ENCODE results near the gene HOXA6. TPM values are rescaled to one million over a fixed set of nuclear protein-coding genes. Genes with fewer than 3 reads are reported as not detected.

HOXA6 gene
- polyA plus RNA-seq, 1 donor from 2014 or later: not detected

DNA sequence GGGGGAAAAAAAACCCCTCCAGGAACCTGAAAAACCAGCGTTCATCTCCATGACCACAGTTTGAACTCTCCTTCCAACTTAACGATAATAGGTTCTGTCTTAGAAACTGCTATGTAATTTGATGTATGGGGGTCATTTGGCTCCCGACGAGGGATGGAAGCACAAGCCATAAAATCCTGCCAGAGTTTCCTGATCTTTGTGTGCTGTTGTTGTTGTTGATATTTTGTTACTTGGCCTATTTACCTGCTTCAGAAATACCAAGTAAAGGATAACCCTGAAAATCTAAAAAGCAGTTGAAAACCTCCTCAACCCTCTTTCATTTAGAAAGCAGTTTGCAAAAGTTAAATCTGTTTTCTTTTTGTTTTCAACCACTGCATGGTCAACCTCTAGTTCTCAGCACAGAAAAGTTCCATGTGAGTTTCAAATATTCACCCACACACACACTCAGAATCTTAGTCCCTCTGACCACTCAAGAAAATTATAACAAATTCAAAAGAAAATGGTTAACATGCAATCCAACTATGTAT is 35.8 kb downstream of the HOXA6 start:
- no peak overlapping the region for H3K4me3 ChIP-seq (ENCODE audit: low read length)
- H3K9me2 ChIP-seq (ENCODE audit: insufficient read depth, low read length): no peaks in the 10 kb centered on the region
- TF ChIP-seq POLR2AphosphoS5 (IDR thresholded peaks at IDR 0.05) (no peak), TAF1 (IDR thresholded peaks at IDR 0.05; ENCODE audit: low read depth) (no peak), EZH2 (IDR thresholded peaks at IDR 0.05; ENCODE audit: borderline replicate concordance, insufficient read depth, low read length, poor library complexity, severe bottlenecking) (no peak), RAD21 (conservative IDR thresholded peaks at IDR 0.05) (no peak), MXI1 (conservative IDR thresholded peaks at IDR 0.05; ENCODE audit: poor library complexity, severe bottlenecking) (no peak), SMC3 (conservative IDR thresholded peaks at IDR 0.05; ENCODE audit: poor library complexity) (no peak), EP300 (conservative IDR thresholded peaks at IDR 0.05; ENCODE audit: poor library complexity, severe bottlenecking) (no peak)
- TF ChIP-seq, protein P1, sequence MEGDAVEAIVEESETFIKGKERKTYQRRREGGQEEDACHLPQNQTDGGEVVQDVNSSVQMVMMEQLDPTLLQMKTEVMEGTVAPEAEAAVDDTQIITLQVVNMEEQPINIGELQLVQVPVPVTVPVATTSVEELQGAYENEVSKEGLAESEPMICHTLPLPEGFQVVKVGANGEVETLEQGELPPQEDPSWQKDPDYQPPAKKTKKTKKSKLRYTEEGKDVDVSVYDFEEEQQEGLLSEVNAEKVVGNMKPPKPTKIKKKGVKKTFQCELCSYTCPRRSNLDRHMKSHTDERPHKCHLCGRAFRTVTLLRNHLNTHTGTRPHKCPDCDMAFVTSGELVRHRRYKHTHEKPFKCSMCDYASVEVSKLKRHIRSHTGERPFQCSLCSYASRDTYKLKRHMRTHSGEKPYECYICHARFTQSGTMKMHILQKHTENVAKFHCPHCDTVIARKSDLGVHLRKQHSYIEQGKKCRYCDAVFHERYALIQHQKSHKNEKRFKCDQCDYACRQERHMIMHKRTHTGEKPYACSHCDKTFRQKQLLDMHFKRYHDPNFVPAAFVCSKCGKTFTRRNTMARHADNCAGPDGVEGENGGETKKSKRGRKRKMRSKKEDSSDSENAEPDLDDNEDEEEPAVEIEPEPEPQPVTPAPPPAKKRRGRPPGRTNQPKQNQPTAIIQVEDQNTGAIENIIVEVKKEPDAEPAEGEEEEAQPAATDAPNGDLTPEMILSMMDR (IDR thresholded peaks at IDR 0.05; ENCODE audit: poor library complexity, severe bottlenecking): no peak
- TF ChIP-seq, protein P2, sequence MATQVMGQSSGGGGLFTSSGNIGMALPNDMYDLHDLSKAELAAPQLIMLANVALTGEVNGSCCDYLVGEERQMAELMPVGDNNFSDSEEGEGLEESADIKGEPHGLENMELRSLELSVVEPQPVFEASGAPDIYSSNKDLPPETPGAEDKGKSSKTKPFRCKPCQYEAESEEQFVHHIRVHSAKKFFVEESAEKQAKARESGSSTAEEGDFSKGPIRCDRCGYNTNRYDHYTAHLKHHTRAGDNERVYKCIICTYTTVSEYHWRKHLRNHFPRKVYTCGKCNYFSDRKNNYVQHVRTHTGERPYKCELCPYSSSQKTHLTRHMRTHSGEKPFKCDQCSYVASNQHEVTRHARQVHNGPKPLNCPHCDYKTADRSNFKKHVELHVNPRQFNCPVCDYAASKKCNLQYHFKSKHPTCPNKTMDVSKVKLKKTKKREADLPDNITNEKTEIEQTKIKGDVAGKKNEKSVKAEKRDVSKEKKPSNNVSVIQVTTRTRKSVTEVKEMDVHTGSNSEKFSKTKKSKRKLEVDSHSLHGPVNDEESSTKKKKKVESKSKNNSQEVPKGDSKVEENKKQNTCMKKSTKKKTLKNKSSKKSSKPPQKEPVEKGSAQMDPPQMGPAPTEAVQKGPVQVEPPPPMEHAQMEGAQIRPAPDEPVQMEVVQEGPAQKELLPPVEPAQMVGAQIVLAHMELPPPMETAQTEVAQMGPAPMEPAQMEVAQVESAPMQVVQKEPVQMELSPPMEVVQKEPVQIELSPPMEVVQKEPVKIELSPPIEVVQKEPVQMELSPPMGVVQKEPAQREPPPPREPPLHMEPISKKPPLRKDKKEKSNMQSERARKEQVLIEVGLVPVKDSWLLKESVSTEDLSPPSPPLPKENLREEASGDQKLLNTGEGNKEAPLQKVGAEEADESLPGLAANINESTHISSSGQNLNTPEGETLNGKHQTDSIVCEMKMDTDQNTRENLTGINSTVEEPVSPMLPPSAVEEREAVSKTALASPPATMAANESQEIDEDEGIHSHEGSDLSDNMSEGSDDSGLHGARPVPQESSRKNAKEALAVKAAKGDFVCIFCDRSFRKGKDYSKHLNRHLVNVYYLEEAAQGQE (IDR thresholded peaks at IDR 0.05; ENCODE audit: borderline replicate concordance): no peak
- no peaks in the 10 kb centered on the region for H3K36me3 ChIP-seq (ENCODE audit: insufficient read depth, low read length)
- no peak overlapping the region for H2AFZ ChIP-seq (ENCODE audit: low read depth, low read length)
- H3F3A ChIP-seq (ENCODE audit: insufficient read depth, low read length, poor library complexity, severe bottlenecking): no peaks in the 10 kb centered on the region
- H3K4me2 ChIP-seq (ENCODE audit: low read length): no peak overlapping the region
- H3K9me3 ChIP-seq (ENCODE audit: low read length): no peaks in the 10 kb centered on the region
- no peak overlapping the region for H3K27ac ChIP-seq (ENCODE audit: low read length)
- H3K9ac ChIP-seq (ENCODE audit: low read length): no peak overlapping the region
- peaks cover 96% of the 10 kb centered on the region for H3K27me3 ChIP-seq (ENCODE audit: insufficient read depth, low read depth, low read length)
- H4K20me1 ChIP-seq (ENCODE audit: insufficient read depth): no peaks in the 10 kb centered on the region
- no peaks in the 10 kb centered on the region for H3K79me2 ChIP-seq (replicated peaks; ENCODE audit: insufficient read depth, low read length)

DNA sequence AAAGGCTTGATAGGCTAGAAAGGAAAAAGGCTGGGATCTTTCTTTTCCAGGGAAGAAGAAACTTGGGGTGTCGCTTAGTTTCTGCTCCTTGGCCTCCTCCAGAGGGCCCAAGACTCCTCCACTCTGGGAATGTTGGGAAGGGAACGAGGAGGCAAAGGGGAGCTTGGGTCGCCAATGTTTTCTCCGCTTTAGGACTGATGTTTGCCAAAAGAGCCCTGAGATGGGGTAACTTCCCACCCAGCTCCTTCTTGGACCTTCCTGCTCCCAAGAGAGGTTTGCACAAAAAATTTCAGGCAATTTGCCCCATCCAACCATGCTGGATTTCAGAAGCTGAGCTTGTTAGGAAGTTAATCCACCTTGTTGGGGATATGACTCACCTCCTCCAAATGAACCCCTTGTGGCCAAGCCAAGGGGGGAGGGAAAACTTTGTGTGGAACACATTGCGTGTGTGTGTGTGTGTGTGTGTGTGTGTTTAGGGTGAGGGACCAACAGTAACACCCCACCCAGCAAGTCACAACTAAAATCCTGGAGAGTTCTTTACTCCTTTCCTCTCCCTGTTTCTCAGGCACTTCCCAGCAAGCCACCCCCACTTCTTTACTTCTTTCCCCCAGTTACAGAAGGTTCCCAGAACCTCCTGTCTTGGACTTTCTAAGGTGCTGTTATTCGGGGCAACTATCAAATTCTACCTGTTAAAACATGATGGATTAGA is 36.4 kb downstream of the HOXA6 start:
- Histone ChIP-seq H3K9me2 (ENCODE audit: insufficient read depth, low read length) (no peaks in the 10 kb centered on the region), H3K79me2 (replicated peaks; ENCODE audit: insufficient read depth, low read length) (no peaks in the 10 kb centered on the region), H4K20me1 (ENCODE audit: insufficient read depth) (no peaks in the 10 kb centered on the region), H3K27me3 (ENCODE audit: insufficient read depth, low read depth, low read length) (peaks cover 96% of the 10 kb centered on the region), H3K9ac (ENCODE audit: low read length) (no peak overlapping the region), H3K27ac (ENCODE audit: low read length) (no peak overlapping the region), H3K36me3 (ENCODE audit: insufficient read depth, low read length) (no peaks in the 10 kb centered on the region), H3K4me2 (ENCODE audit: low read length) (no peak overlapping the region), H3K4me3 (ENCODE audit: low read length) (no peak overlapping the region), H3F3A (ENCODE audit: insufficient read depth, low read length, poor library complexity, severe bottlenecking) (no peaks in the 10 kb centered on the region), H3K9me3 (ENCODE audit: low read length) (no peaks in the 10 kb centered on the region), H2AFZ (ENCODE audit: low read depth, low read length) (no peak overlapping the region)
- TF ChIP-seq RAD21 (conservative IDR thresholded peaks at IDR 0.05) (no peak), EZH2 (IDR thresholded peaks at IDR 0.05; ENCODE audit: borderline replicate concordance, insufficient read depth, low read length, poor library complexity, severe bottlenecking) (no peak), SMC3 (conservative IDR thresholded peaks at IDR 0.05; ENCODE audit: poor library complexity) (no peak), TAF1 (IDR thresholded peaks at IDR 0.05; ENCODE audit: low read depth) (no peak), EP300 (conservative IDR thresholded peaks at IDR 0.05; ENCODE audit: poor library complexity, severe bottlenecking) (no peak), MXI1 (conservative IDR thresholded peaks at IDR 0.05; ENCODE audit: poor library complexity, severe bottlenecking) (no peak), POLR2AphosphoS5 (IDR thresholded peaks at IDR 0.05) (no peak)
- TF ChIP-seq, protein P2 (IDR thresholded peaks at IDR 0.05; ENCODE audit: borderline replicate concordance): no peak
- TF ChIP-seq, protein P1 (IDR thresholded peaks at IDR 0.05; ENCODE audit: poor library complexity, severe bottlenecking): no peak

All from neural cell (in vitro differentiated cells).